ENCODE data around the gene MUC5AC. TPM values are rescaled to one million over a fixed set of nuclear protein-coding genes. Genes with fewer than 3 reads are reported as not detected.
"Not testable (repeated sequence)": the region's sequence is repeated elsewhere in the genome, so short reads cannot be mapped to it uniquely, and the experiment has no call there.

Gene MUC5AC
- total RNA-seq, 1 donor from 2014 or later = not detected

DNA sequence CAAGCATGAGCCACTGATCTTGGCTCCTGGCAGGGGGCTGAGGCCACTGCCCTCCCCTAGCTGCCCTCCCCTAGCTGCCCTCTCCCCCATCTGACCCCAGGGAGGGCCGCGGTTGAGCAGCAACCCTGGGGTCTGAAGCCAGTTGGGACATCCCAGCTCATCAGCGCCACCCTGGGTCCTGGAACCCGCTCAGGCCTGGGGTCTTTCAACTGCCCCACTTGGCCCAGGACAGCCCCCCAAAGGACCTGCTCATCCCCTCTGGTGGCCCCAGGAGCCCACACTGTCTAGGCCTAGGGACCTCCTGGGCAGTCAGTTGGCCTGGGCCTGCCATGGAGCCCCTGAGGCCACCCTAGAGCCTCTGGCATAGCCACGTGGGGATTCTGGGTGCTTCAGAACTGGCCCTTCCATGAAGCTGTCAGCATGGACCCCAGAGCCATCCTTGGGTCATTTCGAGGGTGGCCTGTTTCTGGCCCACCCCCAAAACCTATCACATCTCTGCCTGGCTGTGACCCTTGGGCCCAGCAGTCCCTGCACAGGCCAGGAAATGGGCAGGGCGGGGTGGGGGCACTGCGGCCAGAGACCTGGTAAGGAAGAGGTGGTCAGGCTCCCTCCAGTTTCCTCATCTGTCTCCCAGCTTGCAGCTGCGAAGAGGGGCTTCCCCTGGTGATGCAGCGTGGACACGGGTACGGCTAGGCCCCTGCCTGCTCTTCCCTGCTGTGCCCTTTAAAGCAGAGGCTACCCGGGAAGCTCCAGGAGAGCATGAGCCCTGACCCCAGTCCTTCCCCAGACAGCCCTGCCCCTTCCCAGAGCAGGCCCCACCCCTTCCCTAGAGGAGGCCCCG, 45.2 kb upstream of the MUC5AC start:
- TF ChIP-seq, protein P1, sequence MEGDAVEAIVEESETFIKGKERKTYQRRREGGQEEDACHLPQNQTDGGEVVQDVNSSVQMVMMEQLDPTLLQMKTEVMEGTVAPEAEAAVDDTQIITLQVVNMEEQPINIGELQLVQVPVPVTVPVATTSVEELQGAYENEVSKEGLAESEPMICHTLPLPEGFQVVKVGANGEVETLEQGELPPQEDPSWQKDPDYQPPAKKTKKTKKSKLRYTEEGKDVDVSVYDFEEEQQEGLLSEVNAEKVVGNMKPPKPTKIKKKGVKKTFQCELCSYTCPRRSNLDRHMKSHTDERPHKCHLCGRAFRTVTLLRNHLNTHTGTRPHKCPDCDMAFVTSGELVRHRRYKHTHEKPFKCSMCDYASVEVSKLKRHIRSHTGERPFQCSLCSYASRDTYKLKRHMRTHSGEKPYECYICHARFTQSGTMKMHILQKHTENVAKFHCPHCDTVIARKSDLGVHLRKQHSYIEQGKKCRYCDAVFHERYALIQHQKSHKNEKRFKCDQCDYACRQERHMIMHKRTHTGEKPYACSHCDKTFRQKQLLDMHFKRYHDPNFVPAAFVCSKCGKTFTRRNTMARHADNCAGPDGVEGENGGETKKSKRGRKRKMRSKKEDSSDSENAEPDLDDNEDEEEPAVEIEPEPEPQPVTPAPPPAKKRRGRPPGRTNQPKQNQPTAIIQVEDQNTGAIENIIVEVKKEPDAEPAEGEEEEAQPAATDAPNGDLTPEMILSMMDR (conservative IDR thresholded peaks at IDR 0.05; ENCODE audit: low read depth, low read length) = no peak
- DNase-seq (ENCODE audit: low read depth) = no peak
- no peak overlapping the region for H3K4me3 ChIP-seq (ENCODE audit: low read depth, low read length)

DNA sequence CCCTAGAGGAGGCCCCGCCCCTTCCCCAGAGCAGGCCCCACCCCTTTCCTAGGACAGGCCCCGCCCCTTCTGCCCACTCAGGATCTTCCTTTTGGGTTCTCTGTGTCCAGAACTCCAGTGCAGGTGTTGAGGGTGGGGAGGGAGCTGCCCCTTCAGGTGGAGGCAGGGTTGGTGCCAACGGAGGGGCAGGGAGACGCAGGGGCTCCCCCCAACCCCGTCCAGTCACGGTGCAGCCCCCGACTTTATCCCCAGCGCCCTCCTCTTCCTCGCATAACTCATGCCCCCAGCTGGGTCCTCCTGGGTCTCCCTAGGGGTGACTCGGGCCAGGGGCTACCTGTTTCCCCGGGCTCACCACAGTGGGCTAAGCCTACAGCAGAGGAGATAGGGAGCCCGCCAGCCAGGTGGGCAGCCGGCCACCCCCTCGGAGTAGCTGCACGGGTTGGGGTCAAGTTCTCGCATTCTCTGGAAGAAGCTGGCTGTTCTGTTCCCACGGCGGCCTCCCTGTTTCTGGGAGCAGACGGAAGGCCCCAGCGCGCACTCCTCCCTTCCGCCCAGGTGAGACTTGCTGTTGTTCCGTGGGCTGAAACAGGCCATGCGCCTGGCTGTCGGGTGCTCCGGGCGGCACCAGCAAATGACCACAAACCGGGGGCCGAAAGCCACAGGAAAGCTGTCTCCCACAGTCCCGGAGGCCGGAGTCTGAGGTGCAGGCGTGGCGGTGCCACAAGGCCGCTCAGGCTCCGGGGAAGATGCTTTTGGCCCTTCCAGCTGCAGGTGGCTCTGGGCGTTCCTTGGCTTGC, 44.1 kb upstream of the MUC5AC start:
- TF ChIP-seq, protein P1 (conservative IDR thresholded peaks at IDR 0.05; ENCODE audit: low read depth, low read length) = no peak
- H3K4me3 ChIP-seq (ENCODE audit: low read depth, low read length) = no peak overlapping the region
- no peak for DNase-seq (ENCODE audit: low read depth)

DNA sequence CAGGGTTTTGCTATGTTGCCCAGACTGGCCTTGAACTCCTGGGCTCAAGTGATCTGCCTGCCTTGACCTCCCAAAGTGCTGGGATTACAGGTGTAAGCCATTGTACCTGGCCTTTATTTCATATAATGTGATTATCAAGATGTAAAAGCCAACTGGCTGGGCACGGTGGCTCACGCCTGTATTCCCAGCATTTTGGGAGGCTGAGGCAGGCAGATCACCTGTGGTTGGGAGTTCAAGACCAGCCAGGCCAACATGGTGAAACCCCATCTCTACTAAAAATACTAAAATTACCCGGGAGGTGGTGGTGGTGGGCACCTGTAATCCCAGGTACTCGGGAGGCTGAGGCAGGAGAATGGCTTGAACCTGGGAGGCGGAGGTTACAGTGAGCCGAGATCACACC, 42.5 kb upstream of the MUC5AC start:
- H3K4me3 ChIP-seq (ENCODE audit: low read depth, low read length) = not testable (repeated sequence)

DNA sequence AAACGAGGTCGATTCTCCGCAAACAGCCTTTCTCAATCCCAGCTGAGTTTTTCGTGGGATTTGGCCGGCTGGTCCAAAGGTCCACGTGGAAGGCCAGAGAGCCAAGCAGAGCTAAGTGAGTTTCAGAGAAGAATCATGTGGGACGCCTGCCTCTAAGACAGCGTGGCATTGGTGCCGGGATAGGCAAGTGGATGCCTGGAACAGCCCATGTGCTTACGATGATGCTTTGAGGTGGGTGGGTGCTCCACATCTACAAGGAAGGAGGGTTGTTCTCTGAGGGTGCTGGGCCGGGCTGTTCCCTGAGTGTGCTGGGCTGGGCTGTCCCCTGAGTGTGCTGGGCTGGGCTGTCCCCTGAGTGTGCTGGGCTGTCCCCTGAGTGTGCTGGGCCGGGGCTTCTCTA, 41.6 kb upstream of the MUC5AC start:
- TF ChIP-seq, protein P1 (conservative IDR thresholded peaks at IDR 0.05; ENCODE audit: low read depth, low read length) = no peak
- DNase-seq (ENCODE audit: low read depth) = no peak
- no peak overlapping the region for H3K4me3 ChIP-seq (ENCODE audit: low read depth, low read length)

More for the DNA sequence above, 42.5 kb upstream of the MUC5AC start:
- not testable (repeated sequence) for DNase-seq (ENCODE audit: low read depth)

DNA sequence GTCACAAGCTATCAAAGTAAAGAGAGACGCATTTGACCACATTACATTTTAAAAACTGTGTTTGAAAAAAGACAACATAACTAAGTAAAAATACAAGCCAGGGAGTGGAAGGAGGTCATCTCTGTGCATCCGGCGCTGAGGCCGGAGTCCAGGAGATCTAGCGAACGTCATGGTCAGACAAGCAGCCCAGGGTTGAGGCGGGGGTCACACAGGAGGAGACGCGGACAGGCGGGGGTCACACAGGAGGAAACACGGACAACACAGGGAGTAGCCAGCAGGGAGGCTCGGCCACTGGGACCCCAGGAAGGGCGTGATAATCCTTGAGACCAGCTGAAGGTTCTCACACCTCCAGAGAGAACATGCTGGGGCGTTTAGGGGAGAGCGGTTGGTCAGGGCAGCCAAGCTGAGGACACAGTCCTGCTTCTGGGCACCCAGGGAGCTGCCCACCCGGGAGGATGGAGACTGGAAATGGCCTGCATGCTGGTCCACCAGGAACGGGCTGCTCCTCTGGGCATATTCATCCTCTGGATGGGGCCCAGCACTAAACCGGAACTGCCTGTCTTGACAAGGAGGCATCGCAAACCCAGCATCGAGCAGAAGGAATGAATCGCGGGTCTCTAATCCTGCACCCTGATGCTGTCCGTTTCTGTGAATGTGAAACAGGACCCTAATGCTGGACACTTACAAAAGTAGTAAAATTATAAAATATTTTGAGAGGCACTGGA, 40.9 kb upstream of the MUC5AC start:
- H3K4me3 ChIP-seq (ENCODE audit: low read depth, low read length) = no peak overlapping the region
- no peak for DNase-seq (ENCODE audit: low read depth)
- TF ChIP-seq, protein P1 (conservative IDR thresholded peaks at IDR 0.05; ENCODE audit: low read depth, low read length) = no peak

DNA sequence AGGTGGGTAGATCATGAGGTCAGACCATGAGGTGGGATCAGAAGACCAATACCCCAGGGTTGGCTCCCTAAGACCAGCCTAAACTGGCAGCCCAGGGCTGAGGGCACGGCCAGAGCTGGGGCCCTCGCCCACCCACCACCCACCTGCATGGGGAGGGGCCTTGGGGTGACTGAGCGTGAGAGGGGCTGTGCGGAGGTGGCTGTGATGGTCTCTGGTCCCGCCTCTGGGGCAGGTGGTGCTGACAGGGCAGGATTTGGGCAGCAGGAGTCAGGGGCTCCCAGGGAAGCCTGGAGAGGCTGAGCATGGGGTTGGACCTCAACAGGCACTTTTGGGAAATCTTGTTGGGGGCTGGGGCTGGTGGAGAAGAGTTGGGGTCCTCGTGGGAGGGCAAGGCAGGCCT, 39.8 kb upstream of the MUC5AC start:
- DNase-seq (ENCODE audit: low read depth) = no peak
- TF ChIP-seq, protein P1 (conservative IDR thresholded peaks at IDR 0.05; ENCODE audit: low read depth, low read length) = no peak

More for the DNA sequence above, 39.8 kb upstream of the MUC5AC start:
- H3K4me3 ChIP-seq (ENCODE audit: low read depth, low read length) = no peak overlapping the region
